ENCODE data around the gene LARP7. TPM values are rescaled to one million over a fixed set of nuclear protein-coding genes. Genes with fewer than 3 reads are reported as not detected.
A peak's percentile ranks its signal among the peaks of the same experiment; 100 is the strongest.
"Not testable (repeated sequence)": the region's sequence is repeated elsewhere in the genome, so short reads cannot be mapped to it uniquely, and the experiment has no call there.

LARP7 gene
- total and polyA plus RNA-seq, 2 of the 8 experiments (the other 6 are each of a cell fraction or from before 2014, with no cell fraction given) = 9.3 to 38.3 TPM

DNA sequence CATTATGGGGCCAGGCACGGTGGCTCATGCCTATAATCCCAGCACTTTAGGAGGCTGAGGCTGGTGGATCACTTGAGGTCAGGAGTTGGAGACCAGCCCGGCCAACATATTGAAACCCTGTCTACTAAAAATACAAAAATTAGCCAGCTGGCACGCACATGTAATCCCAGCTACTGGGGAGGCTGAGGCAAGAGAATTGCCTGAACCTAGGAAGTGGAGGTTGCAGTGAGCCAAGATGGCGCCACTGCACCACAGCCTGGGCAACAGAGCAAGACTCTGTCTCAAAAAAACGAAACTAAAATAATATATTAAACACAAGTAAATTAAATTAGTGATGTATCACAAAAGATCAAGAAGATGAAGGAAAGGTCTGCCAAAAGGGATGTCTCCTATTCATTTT lies 19.2 kb downstream of the LARP7 start:
- H3K79me1 ChIP-seq (ENCODE audit: low read depth, low read length); H3K9me3 ChIP-seq (ENCODE audit: insufficient read depth in 2 of 2, low read depth in 1 of 2, low read length in 1 of 2); H3K27me3 ChIP-seq (replicated peaks in 1 of 4; ENCODE audit: control insufficient read depth in 3 of 4, extremely low read depth in 1 of 4, insufficient read depth in 3 of 4, low read length in 3 of 4); H3K18ac ChIP-seq (ENCODE audit: extremely low read depth, low read length); H3K4me3 ChIP-seq (ENCODE audit: extremely low read depth in 1 of 4, insufficient read depth in 2 of 4, low read depth in 3 of 4, low read length in 4 of 4); H3K23ac ChIP-seq (ENCODE audit: insufficient read length); H2BK12ac ChIP-seq (ENCODE audit: low read depth, low read length); H3K4ac ChIP-seq (replicated peaks; ENCODE audit: insufficient read length, low read depth, low read length); H2BK20ac ChIP-seq (ENCODE audit: low read length); H2AFZ ChIP-seq (ENCODE audit: low read length); H3K56ac ChIP-seq (replicated peaks; ENCODE audit: insufficient read length, low read depth, low read length); H3K9ac ChIP-seq (replicated peaks in 1 of 4; ENCODE audit: extremely low read depth in 1 of 4, low read depth in 3 of 4, low read length in 3 of 4); H2BK15ac ChIP-seq (ENCODE audit: low read length); H4K91ac ChIP-seq (replicated peaks; ENCODE audit: insufficient read length, low read length); DNase-seq (ENCODE audit: low read depth in 1 of 2, low spot score in 2 of 2); FAIRE-seq; H4K8ac ChIP-seq (ENCODE audit: extremely low read depth, insufficient read depth, low read length); H3K14ac ChIP-seq (ENCODE audit: insufficient read length); H3K23me2 ChIP-seq (ENCODE audit: low read depth, low read length); H4K20me1 ChIP-seq (replicated peaks in 1 of 2; ENCODE audit: control insufficient read depth in 1 of 2, insufficient read depth in 2 of 2, low read length in 2 of 2); H3K27ac ChIP-seq (ENCODE audit: low read depth, low read length); H3K4me2 ChIP-seq (ENCODE audit: insufficient read depth in 1 of 2, low read depth in 2 of 2, low read length in 2 of 2): not testable (repeated sequence)
- WGBS, 2 experiments (ENCODE audit: extremely low coverage in 1 of 2, insufficient coverage in 1 of 2, insufficient read length in 1 of 2, insufficient replicate concordance in 2 of 2, low coverage in 1 of 2, low lambda C conversion rate in 2 of 2, missing lambda C conversion rate in 1 of 2) = 86% methylated on average over 5 of the region's 5 CpGs; no CpG with 5 or more reads in 1 of the 2 experiments
- Histone ChIP-seq H4K5ac (ENCODE audit: insufficient read length, low read depth, low read length) (peak overlapping the region; percentile 86), H2BK5ac (ENCODE audit: low read depth, low read length) (peak overlapping the region; percentile 49; the same call in 1 of the 2 replicates), H3K4me1 (replicated peaks in 1 of 4; ENCODE audit: control insufficient read depth in 3 of 4, insufficient read depth in 4 of 4, low read length in 3 of 4) (peaks cover 0 to 23% (median 7%) of the 10 kb centered on the region in 4 experiments; a peak in 3 of 7 replicates), H2AK5ac (ENCODE audit: low read depth, low read length) (0 out of 2 replicates have a peak overlapping the region, but pooled peaks have one; percentile 7), H2BK120ac (replicated peaks; ENCODE audit: low read depth, low read length) (peak overlapping the region; percentile 16), H3K36me3 (ENCODE audit: control insufficient read depth in 2 of 4, insufficient read depth in 4 of 4, low read length in 3 of 4) (peaks cover 0 to 40% (median 0%) of the 10 kb centered on the region in 4 experiments; a peak in 1 of 8 replicates), H3K79me2 (ENCODE audit: control insufficient read depth in 1 of 2, insufficient read depth in 2 of 2, low read length in 2 of 2) (peaks cover 0 to 25% of the 10 kb centered on the region in 2 experiments; a peak in 2 of 4 replicates)
- ChIA-PET CTCF (ENCODE audit: partially characterized antibody) (interaction anchor here (1.4 to 7.9 kb wide), 3 partner anchors 16 to 108 kb away, joined by 4 to 73 read pairs (median 6); no protein-coding TSS in a partner anchor), POLR2A (ENCODE audit: partially characterized antibody) (interaction anchor here (1.2 to 11.0 kb wide), 11 partner anchors 9 to 106 kb away, joined by 3 to 159 read pairs (median 15); partner anchors contain the start of genes LARP7 and ZGRF1)

Measured in H1 (cell line).